HepG2 (cell line): ENCODE data around the gene LSM10. TPM values are rescaled to one million over a fixed set of nuclear protein-coding genes. Genes with fewer than 3 reads are reported as not detected.

ENCODE experiments used
- ATAC-seq: fragments of 200-7000 bp; cut with Tn5 transposase; 3 replicates; pipeline ENCODE4 v1.9.1; 2020; ENCODE audit warnings: mild to moderate bottlenecking, moderate library complexity
- BruUV-seq: library from RNA; stranded (reverse); fragments of 400-500 nt; replicated peaks from 2 replicates; lab custom pipeline; 2021; lab: Mats Ljungman, UMichigan
- CTCF ChIA-PET: fragments of 300-600 bp; formaldehyde crosslinking; extraction: SDS; loops from one replicate; lab custom pipeline; 2021; ENCODE audit warnings: low total read pairs, inconsistent platforms, low intra/inter-chr PET ratio; lab: Yijun Ruan, JAX
- POLR2A ChIA-PET: fragments of 350-600 bp; sonication (Branson Sonifier 250); formaldehyde crosslinking; loops from one replicate; lab custom pipeline; 2020; ENCODE audit warnings: antibody characterized with exemption, inconsistent platforms; lab: Yijun Ruan, JAX
- DNase-seq: peaks from one replicate; pipeline ENCODE4 v3.0.0-alpha.2; 2015; ENCODE audit warnings: low spot score
- FAIRE-seq: peaks from 3 replicates; lab custom pipeline; 2011; peaks lifted over from hg19 to GRCh38; lab: Jason Lieb, UNC
- H2AFZ ChIP-seq: one replicate; pipeline ENCODE4 v1.6.1; 2011; ENCODE audit warnings: low read length, inconsistent platforms
- H3K27ac ChIP-seq: fragments of 300-600 bp; 3 replicates; pipeline ENCODE4 v1.8.0; 2011; ENCODE audit warnings: mixed run types, mild to moderate bottlenecking, mixed read lengths, low read length, inconsistent platforms; ENCODE audit not compliant: insufficient read depth; ENCODE audit errors: extremely low read length
- H3K27me3 ChIP-seq, 2 experiments: fragments of 200-600 bp in 1 of 2; 2 replicates in 1 of 2; 3 replicates in 1 of 2; pipeline versions ENCODE4 v1.6.0 to v1.8.0; 2011; ENCODE audit warnings: low read length in 2 of 2, mild to moderate bottlenecking in 2 of 2, moderate library complexity in 2 of 2, inconsistent platforms in 1 of 2; ENCODE audit not compliant: insufficient read depth in 2 of 2, control insufficient read depth in 1 of 2
- H3K36me3 ChIP-seq, 2 experiments: fragments of 200-600 bp in 1 of 2; replicated peaks in 1 of 2; 2 replicates in 1 of 2; 3 replicates in 1 of 2; pipeline versions ENCODE4 v1.5.1 to v1.8.0; 2011; ENCODE audit warnings: low read length in 2 of 2, inconsistent platforms in 1 of 2; ENCODE audit not compliant: insufficient read depth in 2 of 2, control insufficient read depth in 1 of 2
- H3K4me1 ChIP-seq: 2 replicates; pipeline ENCODE4 v1.5.1; 2012; ENCODE audit warnings: low read length, inconsistent platforms; ENCODE audit not compliant: insufficient read depth
- H3K4me2 ChIP-seq: 2 replicates; pipeline ENCODE4 v1.6.0; 2011; ENCODE audit warnings: low read depth, low read length, inconsistent platforms
- H3K4me3 ChIP-seq, 3 experiments: fragments of 200-600 bp in 1 of 3; sonication (generic), shearing (Covaris generic) in 1 of 3; replicated peaks in 1 of 3; 2 replicates each; pipeline ENCODE4 v1.5.1; 2011 to 2016; ENCODE audit warnings: low read length in 3 of 3, inconsistent platforms in 2 of 3, low read depth in 2 of 3, mild to moderate bottlenecking in 2 of 3, control low read depth in 1 of 3, mixed read lengths in 1 of 3; ENCODE audit not compliant: insufficient read depth in 1 of 3
- H3K79me2 ChIP-seq: one replicate; pipeline ENCODE4 v1.6.1; 2011; ENCODE audit warnings: low read length, inconsistent platforms; ENCODE audit not compliant: insufficient read depth
- H3K9ac ChIP-seq: 2 replicates; pipeline ENCODE4 v1.6.0; 2011; ENCODE audit warnings: mild to moderate bottlenecking, low read depth, low read length, inconsistent platforms; ENCODE audit not compliant: insufficient read depth
- H3K9me3 ChIP-seq: 2 replicates; pipeline ENCODE4 v1.5.1; 2012; ENCODE audit warnings: mild to moderate bottlenecking, low read length
- H4K20me1 ChIP-seq: 2 replicates; pipeline ENCODE4 v1.6.0; 2011; ENCODE audit warnings: inconsistent platforms, mild to moderate bottlenecking, low read length, moderate library complexity; ENCODE audit not compliant: insufficient read depth
- BRD4 ChIP-seq: sonication (generic); formaldehyde crosslinking; IDR thresholded peaks from 2 replicates; pipeline ENCODE4 v1.4.0; 2020; ENCODE audit warnings: missing genetic modification reagents
- EHMT2 ChIP-seq: fragments of 200-600 bp; sonication (generic); IDR thresholded peaks from 2 replicates; pipeline ENCODE4 v1.7.0; 2017; ENCODE audit warnings: antibody characterized with exemption, low read depth, low read length, borderline replicate concordance
- MXD3 ChIP-seq: IDR thresholded peaks from 2 replicates; pipeline ENCODE4 v1.6.1; 2016; ENCODE audit warnings: mild to moderate bottlenecking, missing biosample characterization, missing genetic modification reagents
- ZFP90 ChIP-seq: sonication (generic); formaldehyde crosslinking; IDR thresholded peaks from 2 replicates; pipeline ENCODE4 v1.8.0; 2022; ENCODE audit warnings: missing genetic modification reagents, mild to moderate bottlenecking, inconsistent platforms, borderline replicate concordance
- ZHX1 ChIP-seq: sonication (generic); formaldehyde crosslinking; IDR thresholded peaks from 2 replicates; pipeline ENCODE4 v1.8.1; 2022; ENCODE audit warnings: low read depth, mild to moderate bottlenecking, missing genetic modification reagents
- WGBS: methylation state at CpG from one replicate; pipeline ENCODE4 v1.1.6; 2017; ENCODE audit warnings: low lambda C conversion rate; 5-methylcytosine and 5-hydroxymethylcytosine counted together
- in situ Hi-C: cut with HindIII; loops from 2 replicates; pipeline ENCODE4 v1.10.0; 2017; ENCODE audit warnings: low pct_unique_long_range_greater_than_20kb; ENCODE audit not compliant: extremely low pct_ligation_motif_present
- intact Hi-C: fragments of 100-400 bp; cut with micrococcal nuclease; formaldehyde crosslinking; loops from one replicate; pipeline ENCODE4 v1.10.0; 2022; ENCODE audit not compliant: unreplicated experiment
- polyA plus RNA-seq, 8 experiments: library from polyadenylated mRNA; depleted of rRNA in 3 of 8; stranded (reverse) in 7 of 8; unstranded in 1 of 8; fragments of >200 nt; fragmentation: Illumina TruSeq in 4 of 8; extraction: Trizol in 4 of 8; gene quantifications; 2 replicates each; pipeline versions ENCODE4 v1.2.1 to v1.2.3, GENCODE V29; 2011 to 2016; ENCODE audit warnings: low read depth in 4 of 8, missing spikeins in 1 of 8, mixed read lengths in 1 of 8; ENCODE audit not compliant: insufficient read depth in 1 of 8
- total RNA-seq, 5 experiments: library from RNA; depleted of rRNA; stranded (reverse); fragments of >200 nt; fragmentation: Illumina TruSeq; extraction: Trizol; gene quantifications; 2 replicates each; pipeline ENCODE4 v1.2.3, GENCODE V29; 2016; ENCODE audit warnings: low read depth in 1 of 5

Gene LSM10
- total and polyA plus RNA-seq, 2 of the 13 experiments (the other 11 are each of a cell fraction or from before 2014, with no cell fraction given): 14.0 to 52.0 TPM

- TF ChIP-seq BRD4 (CRISPR knock-in tag): no peak
- no peak for TF ChIP-seq EHMT2
- TF ChIP-seq, all 625 proteins: peak for 0
Measured at GRCh38 chr1:36359383-36359782, 38.3 kb downstream of the LSM10 start (continued).

- peaks cover 24% of the 10 kb centered on the region for H3K4me1 ChIP-seq
- no peak overlapping the region for H3K9ac ChIP-seq
- no peaks in the 10 kb centered on the region for H3K27me3 ChIP-seq
- no peak overlapping the region for H3K4me2 ChIP-seq
- BruUV-seq: no TSS peak
- H3K79me2 ChIP-seq: no peaks in the 10 kb centered on the region
- ChIA-PET CTCF (no interaction called here), POLR2A (no interaction called here)
- ATAC-seq (no peak), DNase-seq (no peak), FAIRE-seq (no peak)
- H3K9me3 ChIP-seq: no peaks in the 10 kb centered on the region
- no peak for TF ChIP-seq ZFP90 (CRISPR knock-in tag)
- TF ChIP-seq ZHX1 (CRISPR knock-in tag): no peak
- TF ChIP-seq MXD3 (CRISPR knock-in tag): no peak
- H3K27ac ChIP-seq: no peak overlapping the region
- in situ Hi-C loops: no loop called here
- WGBS: 94% methylated on average over 13 of the region's 13 CpGs
- no peak overlapping the region for H3K4me3 ChIP-seq
- H2AFZ ChIP-seq: no peak overlapping the region
- no peaks in the 10 kb centered on the region for H4K20me1 ChIP-seq
- intact Hi-C loops: no loop called here
- H3K36me3 ChIP-seq: peaks cover 36 to 69% of the 10 kb centered on the region in 2 experiments
Measured at GRCh38 chr1:36358514-36359084, 39.1 kb downstream of the LSM10 start.
